ENCODE data around the gene MED7. TPM values are rescaled to one million over a fixed set of nuclear protein-coding genes. Genes with fewer than 3 reads are reported as not detected.
A peak's percentile ranks its signal among the peaks of the same experiment; 100 is the strongest.

The MED7 gene
- total and polyA plus RNA-seq, 10 of the 15 experiments (the other 5 are each of a cell fraction or from before 2014, with no cell fraction given), result 9.3 to 47.7 (median 22.7) TPM

GRCh38 chr5:157100140-157100679 lies 42.5 kb downstream of the MED7 start:
- no peak overlapping the region; the same call in 1 of the 2 replicates for H2AFZ ChIP-seq (ENCODE audit: control insufficient read depth, low read depth, low read length)
- FAIRE-seq, result no peak
- POLR2A ChIA-PET, result interaction anchor here (0.6 kb wide), 1 partner anchor 212 kb away, joined by 6 read pairs; no protein-coding TSS in a partner anchor

GRCh38 chr5:157088342-157088990 lies 54.2 kb downstream of the MED7 start:
- Histone ChIP-seq H3K9ac (ENCODE audit: control insufficient read depth, insufficient read depth, low read length) (no peak overlapping the region), H3K79me2 (ENCODE audit: control insufficient read depth, insufficient read depth, low read length) (no peaks in the 10 kb centered on the region), H2AFZ (ENCODE audit: control insufficient read depth, low read depth, low read length) (peak overlapping the region; percentile 68), H3K4me3 (no peak overlapping the region), H3K4me2 (ENCODE audit: control insufficient read depth, insufficient read depth) (peak overlapping the region; percentile 11; the same call in 1 of the 2 replicates), H3K36me3 (ENCODE audit: control insufficient read depth in 2 of 2, insufficient read depth in 2 of 2, low read length in 1 of 2) (no peaks in the 10 kb centered on the region; a peak in 1 of 4 replicates), H3K4me1 (ENCODE audit: control insufficient read depth, insufficient read depth, low read length) (peaks cover 7% of the 10 kb centered on the region), H4K20me1 (ENCODE audit: control insufficient read depth, insufficient read depth) (no peaks in the 10 kb centered on the region), H3K27me3 (replicated peaks in 1 of 2; ENCODE audit: control insufficient read depth in 2 of 2, insufficient read depth in 2 of 2, low read length in 1 of 2) (no peaks in the 10 kb centered on the region), H3K27ac (ENCODE audit: control insufficient read depth, insufficient read depth) (peak overlapping the region; percentile 67), H3K9me3 (replicated peaks; ENCODE audit: control insufficient read depth, insufficient read depth, low read length) (no peaks in the 10 kb centered on the region; the same call in 2 of the 3 replicates)
- ATAC-seq (peak; percentile 74), FAIRE-seq (peak; percentile 57), DNase-seq (ENCODE audit: low read depth, low spot score) (no peak)
- no peak for TF ChIP-seq CBX5 (IDR thresholded peaks at IDR 0.05; ENCODE audit: low read depth)
- no peak for TF ChIP-seq BRCA1 (IDR thresholded peaks at IDR 0.05; ENCODE audit: low read depth, low read length)
- TF ChIP-seq MYB (IDR thresholded peaks at IDR 0.05; ENCODE audit: borderline replicate concordance, low read depth, low read length), result no peak
- no peak for TF ChIP-seq SMAD5 (IDR thresholded peaks at IDR 0.05; ENCODE audit: low read depth)
- TF ChIP-seq KDM1A (IDR thresholded peaks at IDR 0.05; ENCODE audit: borderline replicate concordance), result no peak
- TF ChIP-seq SIN3A (IDR thresholded peaks at IDR 0.05; ENCODE audit: low read depth, low read length), result no peak
- TF ChIP-seq NBN (IDR thresholded peaks at IDR 0.05), result no peak
- TF ChIP-seq POLR2AphosphoS5 (IDR thresholded peaks at IDR 0.05; ENCODE audit: low read length), result no peak
- no peak for TF ChIP-seq MYC (IDR thresholded peaks at IDR 0.05; ENCODE audit: insufficient read depth, insufficient read length, insufficient replicate concordance, low read length, severe bottlenecking)
- no peak for TF ChIP-seq WRNIP1 (IDR thresholded peaks at IDR 0.05; ENCODE audit: borderline replicate concordance, low read depth, low read length)
- no peak for TF ChIP-seq EP300 (IDR thresholded peaks at IDR 0.05; ENCODE audit: borderline replicate concordance in 1 of 2, control insufficient read depth in 1 of 2, low read depth in 2 of 2, low read length in 2 of 2)
- TF ChIP-seq TBL1XR1 (IDR thresholded peaks at IDR 0.05; ENCODE audit: low read depth, low read length), result no peak
- RAD21 ChIA-PET (ENCODE audit: unreplicated experiment), result interaction anchor here (1.1 to 1.2 kb wide), 3 partner anchors 20 to 28 kb away, joined by 4 to 6 read pairs (median 4); partner anchors contain the start of gene HAVCR2
- no TSS peak for BruUV-seq (replicated peaks)
- WGBS (ENCODE audit: insufficient coverage, insufficient replicate concordance, low lambda C conversion rate, missing lambda C conversion rate), result 4% methylated on average over 3 of the region's 3 CpGs
- POLR2A ChIA-PET, result interaction anchor here (0.6 to 0.8 kb wide), 2 partner anchors 13 to 14 kb away, joined by 3 read pairs; no protein-coding TSS in a partner anchor
- intact Hi-C loops (cut with micrococcal nuclease; ENCODE audit: unreplicated experiment) (no loop called here), in situ Hi-C loops (cut with MboI) (no loop called here)
- CTCF ChIA-PET, result interaction anchor here (0.6 to 0.9 kb wide), 3 partner anchors 11 to 43 kb away, joined by 3 read pairs; no protein-coding TSS in a partner anchor
- SMC1A ChIA-PET (ENCODE audit: uncharacterized antibody, unreplicated experiment), result interaction anchor here (1.0 to 2.0 kb wide), 2 partner anchors 11 to 42 kb away, joined by 4 to 5 read pairs; no protein-coding TSS in a partner anchor

More at GRCh38 chr5:157100140-157100679, 42.5 kb downstream of the MED7 start:
- H3K9me3 ChIP-seq (replicated peaks; ENCODE audit: control insufficient read depth, insufficient read depth, low read length), result no peaks in the 10 kb centered on the region
- H3K4me3 ChIP-seq, result no peak overlapping the region
- in situ Hi-C loops (cut with MboI) (no loop called here), intact Hi-C loops (cut with micrococcal nuclease; ENCODE audit: unreplicated experiment) (no loop called here)
- no peaks in the 10 kb centered on the region for H3K27me3 ChIP-seq (replicated peaks in 1 of 2; ENCODE audit: control insufficient read depth in 2 of 2, insufficient read depth in 2 of 2, low read length in 1 of 2)
- H3K27ac ChIP-seq (ENCODE audit: control insufficient read depth, insufficient read depth), result no peak overlapping the region
- no peaks in the 10 kb centered on the region for H3K79me2 ChIP-seq (ENCODE audit: control insufficient read depth, insufficient read depth, low read length)
- ATAC-seq (peak; percentile 66), DNase-seq (ENCODE audit: low read depth, low spot score) (peak; percentile 11)
- SMC1A ChIA-PET (ENCODE audit: uncharacterized antibody, unreplicated experiment), result interaction anchor here (1.6 to 1.9 kb wide), 2 partner anchors 10 to 185 kb away, joined by 3 to 4 read pairs; no protein-coding TSS in a partner anchor
- TF ChIP-seq RAD51 (IDR thresholded peaks at IDR 0.05) (peak; percentile 76), SUZ12 (IDR thresholded peaks at IDR 0.05; ENCODE audit: unreplicated experiment) (no peak), IKZF1 (conservative IDR thresholded peaks at IDR 0.05) (0 out of 2 replicates have a peak, but pooled peaks have one; percentile 14), SPI1 (IDR thresholded peaks at IDR 0.05; ENCODE audit: borderline replicate concordance, insufficient read depth, low read depth, low read length) (peak; percentile 32; the same call in 1 of the 2 replicates)
- WGBS (ENCODE audit: insufficient coverage, insufficient replicate concordance, low lambda C conversion rate, missing lambda C conversion rate), result 50% methylated on average over 2 of the region's 2 CpGs
- H3K36me3 ChIP-seq (ENCODE audit: control insufficient read depth in 2 of 2, insufficient read depth in 2 of 2, low read length in 1 of 2), result no peaks in the 10 kb centered on the region
- CTCF ChIA-PET, result no interaction called here
- no peaks in the 10 kb centered on the region for H4K20me1 ChIP-seq (ENCODE audit: control insufficient read depth, insufficient read depth)
- H3K4me2 ChIP-seq (ENCODE audit: control insufficient read depth, insufficient read depth), result no peak overlapping the region
- H3K9ac ChIP-seq (ENCODE audit: control insufficient read depth, insufficient read depth, low read length), result no peak overlapping the region
- H3K4me1 ChIP-seq (ENCODE audit: control insufficient read depth, insufficient read depth, low read length), result no peaks in the 10 kb centered on the region
- RAD21 ChIA-PET (ENCODE audit: unreplicated experiment), result no interaction called here
- no TSS peak for BruUV-seq (replicated peaks)

All from GM12878 (cell line).